Renal cortex interstitium (tissue), 11 donors: Measurements from ENCODE around the gene DNAJC5. TPM values are rescaled to one million over a fixed set of nuclear protein-coding genes. Genes with fewer than 3 reads are reported as not detected.
"Not testable (repeated sequence)": the region's sequence is repeated elsewhere in the genome, so short reads cannot be mapped to it uniquely, and the experiment has no call there.

ENCODE experiments used
- DNase-seq, 11 donors: peaks; one replicate each; pipeline ENCODE4 v3.0.0-alpha.2; 2013; ENCODE audit warnings: low read depth in 9 of 11, low spot score in 4 of 11; ENCODE audit errors: extremely low read depth in 1 of 11
- polyA plus RNA-seq, 3 donors: library from polyadenylated mRNA; unstranded; fragments of 120-200 nt; gene quantifications; one replicate each; pipeline ENCODE4 v1.2.1, GENCODE V29; 2013; ENCODE audit not compliant: insufficient read length in 3 of 3

The DNAJC5 gene
- polyA plus RNA-seq, 3 donors = 26.2 to 33.0 (median 31.4) TPM

- DNase-seq = peak in 2 of 11 donors; percentile 74 to 75
Observed at GRCh38 chr20:63857764-63858392, 37.0 kb upstream of the DNAJC5 start.

- peak in 8 of 11 donors; percentile 70 to 85 (median 82) for DNase-seq
Observed at GRCh38 chr20:63858393-63859165, 36.3 kb upstream of the DNAJC5 start.

- DNase-seq = no peak
Observed at GRCh38 chr20:63859166-63859699, 35.7 kb upstream of the DNAJC5 start.

GRCh38 chr20:63860325-63861051 lies 34.4 kb upstream of the DNAJC5 start:
- no peak for DNase-seq

- DNase-seq = no peak
Observed at GRCh38 chr20:63861365-63861934, 33.5 kb upstream of the DNAJC5 start, which contains the start of gene ABHD16B. Gene ABHD16B (plus strand): TSS chr20:63861498. CDS start chr20:63861541, 43 bp downstream.

GRCh38 chr20:63861981-63862901 lies 32.7 kb upstream of the DNAJC5 start:
- no peak for DNase-seq

- no peak for DNase-seq
Observed at GRCh38 chr20:63863021-63863797, 31.7 kb upstream of the DNAJC5 start.

- DNase-seq = peak in 2 of 11 donors; percentile 72 to 73
Observed at GRCh38 chr20:63863798-63864544, 31.0 kb upstream of the DNAJC5 start.

GRCh38 chr20:63864545-63864977 lies 30.4 kb upstream of the DNAJC5 start:
- DNase-seq = no peak

- peak; percentile 91 to 99 (median 96) for DNase-seq
Observed at GRCh38 chr20:63864978-63865640, 29.8 kb upstream of the DNAJC5 start, which contains the start of gene TPD52L2. Gene TPD52L2 (plus strand): TSS chr20:63865270. CDS start chr20:63865366, 96 bp downstream.

GRCh38 chr20:63867042-63867441 lies 27.9 kb upstream of the DNAJC5 start:
- DNase-seq = not testable (repeated sequence)

GRCh38 chr20:63868264-63868663 lies 26.7 kb upstream of the DNAJC5 start:
- no peak for DNase-seq

- DNase-seq = no peak
Observed at GRCh38 chr20:63873477-63873971, 21.4 kb upstream of the DNAJC5 start.

GRCh38 chr20:63874241-63874640 lies 20.7 kb upstream of the DNAJC5 start:
- not testable (repeated sequence) for DNase-seq

GRCh38 chr20:63876489-63877036 lies 18.4 kb upstream of the DNAJC5 start:
- no peak for DNase-seq
